IMR-90 (cell line): ENCODE results near the gene CALN1. TPM values are rescaled to one million over a fixed set of nuclear protein-coding genes. Genes with fewer than 3 reads are reported as not detected.

Experiments used
- ATAC-seq: fragments of 200-7000 bp; cut with Tn5 transposase; 2 replicates; pipeline ENCODE4 v1.9.1; 2020; ENCODE audit warnings: low read depth, mild to moderate bottlenecking, moderate library complexity
- BruUV-seq: library from RNA; stranded (reverse); fragments of 400-500 nt; replicated peaks from 2 replicates; lab custom pipeline; 2021; lab: Mats Ljungman, UMichigan
- CTCF ChIA-PET: fragments of 300-600 bp; formaldehyde crosslinking; extraction: SDS; loops from one replicate; lab custom pipeline; 2021; ENCODE audit warnings: antibody characterized with exemption; lab: Yijun Ruan, JAX
- POLR2A ChIA-PET: fragments of 300-600 bp; sonication (Branson Sonifier 250); formaldehyde crosslinking; loops from one replicate; lab custom pipeline; 2022; ENCODE audit warnings: antibody characterized with exemption; ENCODE audit not compliant: unreplicated experiment; lab: Charles Lee
- DNase-seq: peaks from one replicate; pipeline ENCODE4 v3.0.0; 2013
- H2AFZ ChIP-seq: replicated peaks from 2 replicates; pipeline ENCODE3; 2013; ENCODE audit warnings: low read length, mild to moderate bottlenecking; ENCODE audit not compliant: poor library complexity
- H2AK5ac ChIP-seq: 2 replicates; pipeline ENCODE4 v1.6.1; 2013; ENCODE audit warnings: low read depth, low read length, inconsistent platforms
- H2AK9ac ChIP-seq: replicated peaks from 2 replicates; pipeline ENCODE3; 2013; ENCODE audit warnings: mild to moderate bottlenecking, low read depth, low read length, moderate library complexity; ENCODE audit not compliant: poor library complexity
- H2BK120ac ChIP-seq: 2 replicates; pipeline ENCODE4 v1.6.1; 2013; ENCODE audit warnings: low read depth, low read length, inconsistent platforms
- H2BK15ac ChIP-seq: 3 replicates; pipeline ENCODE4 v1.6.1; 2013; ENCODE audit warnings: low read depth, low read length, inconsistent platforms
- H2BK20ac ChIP-seq: 2 replicates; pipeline ENCODE4 v1.6.1; 2013; ENCODE audit warnings: low read depth, mild to moderate bottlenecking, inconsistent platforms, low read length, moderate library complexity
- H2BK5ac ChIP-seq: 2 replicates; pipeline ENCODE4 v1.6.1; 2013; ENCODE audit warnings: mild to moderate bottlenecking, low read depth, low read length, inconsistent platforms; ENCODE audit not compliant: poor library complexity, severe bottlenecking
- H3K14ac ChIP-seq: replicated peaks from 2 replicates; pipeline ENCODE4 v1.6.1; 2013; ENCODE audit warnings: low read depth, low read length, inconsistent platforms
- H3K18ac ChIP-seq: 2 replicates; pipeline ENCODE4 v1.6.1; 2013; ENCODE audit warnings: low read depth, low read length, control low read depth
- H3K23ac ChIP-seq: 2 replicates; pipeline ENCODE4 v1.6.1; 2013; ENCODE audit warnings: low read depth, low read length, inconsistent platforms
- H3K27ac ChIP-seq: 2 replicates; pipeline ENCODE4 v1.5.1; 2013; ENCODE audit warnings: mild to moderate bottlenecking, control low read depth, low read length; ENCODE audit not compliant: insufficient read depth
- H3K27me3 ChIP-seq: 2 replicates; pipeline ENCODE4 v1.6.1; 2013; ENCODE audit warnings: low read length; ENCODE audit not compliant: control insufficient read depth, insufficient read depth
- H3K36me3 ChIP-seq: 2 replicates; pipeline ENCODE4 v1.6.1; 2013; ENCODE audit warnings: low read length, mixed read lengths; ENCODE audit not compliant: control insufficient read depth, insufficient read depth
- H3K4ac ChIP-seq: 2 replicates; pipeline ENCODE4 v1.6.1; 2013; ENCODE audit warnings: low read depth, low read length, inconsistent platforms
- H3K4me1 ChIP-seq: 2 replicates; pipeline ENCODE4 v1.6.1; 2013; ENCODE audit warnings: low read length, mixed read lengths; ENCODE audit not compliant: control insufficient read depth, insufficient read depth
- H3K4me2 ChIP-seq: 2 replicates; pipeline ENCODE4 v1.6.1; 2013; ENCODE audit warnings: low read depth, mild to moderate bottlenecking, control low read depth, low read length, moderate library complexity
- H3K4me3 ChIP-seq: 2 replicates; pipeline ENCODE4 v1.5.1; 2013; ENCODE audit warnings: low read depth, mild to moderate bottlenecking, control low read depth, low read length, moderate library complexity; ENCODE audit not compliant: insufficient read depth
- H3K56ac ChIP-seq: 2 replicates; pipeline ENCODE4 v1.6.1; 2013; ENCODE audit warnings: low read length, inconsistent platforms; ENCODE audit not compliant: insufficient read depth; ENCODE audit errors: extremely low read depth
- H3K79me1 ChIP-seq, 2 experiments: 2 replicates each; pipeline ENCODE4 v1.6.1; 2013; ENCODE audit warnings: low read length in 2 of 2, inconsistent platforms in 1 of 2, low read depth in 1 of 2
- H3K9ac ChIP-seq: 2 replicates; pipeline ENCODE4 v1.6.1; 2013; ENCODE audit warnings: low read depth, low read length, control low read depth
- H3K9me1 ChIP-seq: 2 replicates; pipeline ENCODE4 v1.6.1; 2013; ENCODE audit warnings: low read length, inconsistent platforms; ENCODE audit not compliant: insufficient read depth
- H3K9me3 ChIP-seq: 2 replicates; pipeline ENCODE4 v1.6.1; 2013; ENCODE audit warnings: low read length; ENCODE audit not compliant: control insufficient read depth, insufficient read depth
- H4K20me1 ChIP-seq: 2 replicates; pipeline ENCODE4 v1.6.1; 2013; ENCODE audit warnings: low read length, inconsistent platforms; ENCODE audit not compliant: insufficient read depth
- H4K5ac ChIP-seq: 2 replicates; pipeline ENCODE4 v1.6.1; 2013; ENCODE audit warnings: mild to moderate bottlenecking, low read depth, low read length, control low read depth
- H4K8ac ChIP-seq, 2 experiments: 2 replicates each; pipeline ENCODE4 v1.6.1; 2013; ENCODE audit warnings: low read depth in 2 of 2, low read length in 2 of 2, control low read depth in 1 of 2, inconsistent platforms in 1 of 2
- H4K91ac ChIP-seq: 2 replicates; pipeline ENCODE4 v1.6.1; 2013; ENCODE audit warnings: low read depth, low read length, inconsistent platforms; ENCODE audit not compliant: insufficient read depth
- BHLHE40 ChIP-seq: fragments of 150-350 bp; IDR thresholded peaks from 2 replicates; pipeline ENCODE4 v1.6.1; 2016; ENCODE audit warnings: mild to moderate bottlenecking, low read depth, low read length
- CEBPB ChIP-seq: IDR thresholded peaks from 2 replicates; pipeline ENCODE4 v1.6.1; 2012; ENCODE audit warnings: low read depth, low read length, improper control_type of control experiment
- CHD1 ChIP-seq: IDR thresholded peaks from 2 replicates; pipeline ENCODE4 v1.6.1; 2012; ENCODE audit warnings: low read depth, low read length, improper control_type of control experiment
- ELK1 ChIP-seq: fragments of 150-350 bp; IDR thresholded peaks from 2 replicates; pipeline ENCODE4 v1.6.1; 2016; ENCODE audit warnings: low read depth, mild to moderate bottlenecking, low read length, moderate library complexity, borderline replicate concordance
- FOS ChIP-seq: fragments of 150-350 bp; IDR thresholded peaks from 2 replicates; pipeline ENCODE4 v1.6.1; 2016; ENCODE audit warnings: low read depth, low read length
- MAFK ChIP-seq: IDR thresholded peaks from 2 replicates; pipeline ENCODE4 v1.6.1; 2012; ENCODE audit warnings: low read depth, low read length, improper control_type of control experiment
- MAZ ChIP-seq: IDR thresholded peaks from 2 replicates; pipeline ENCODE4 v1.6.1; 2012; ENCODE audit warnings: low read depth, mild to moderate bottlenecking, low read length, improper control_type of control experiment, moderate library complexity, borderline replicate concordance
- MXI1 ChIP-seq: IDR thresholded peaks from 2 replicates; pipeline ENCODE4 v1.6.1; 2012; ENCODE audit warnings: low read depth, mild to moderate bottlenecking, low read length, moderate library complexity, borderline replicate concordance
- NFE2L2 ChIP-seq: fragments of 150-350 bp; IDR thresholded peaks from 2 replicates; pipeline ENCODE4 v1.6.1; 2016; ENCODE audit warnings: low read depth, mild to moderate bottlenecking, low read length
- POLR2A ChIP-seq: IDR thresholded peaks from 2 replicates; pipeline ENCODE4 v1.6.1; 2012; ENCODE audit warnings: mild to moderate bottlenecking, low read depth, low read length
- RAD21 ChIP-seq: IDR thresholded peaks from 2 replicates; pipeline ENCODE4 v1.6.1; 2012; ENCODE audit warnings: low read length, improper control_type of control experiment
- RFX5 ChIP-seq: IDR thresholded peaks from 2 replicates; pipeline ENCODE4 v1.8.0; 2012; ENCODE audit warnings: low read depth, mild to moderate bottlenecking, low read length, moderate library complexity
- SMC3 ChIP-seq: fragments of 150-350 bp; IDR thresholded peaks from 2 replicates; pipeline ENCODE4 v1.6.1; 2016; ENCODE audit warnings: low read depth, mild to moderate bottlenecking, antibody characterized with exemption, low read length, moderate library complexity
- USF2 ChIP-seq: fragments of 150-350 bp; IDR thresholded peaks from 2 replicates; pipeline ENCODE4 v1.6.1; 2017; ENCODE audit warnings: mild to moderate bottlenecking, antibody characterized with exemption, low read length, low read depth
- WGBS, 2 experiments: methylation state at CpG; one replicate each; pipeline versions ENCODE4 v1.1.5 to v1.1.7; 2013; ENCODE audit warnings: missing lambda C conversion rate in 2 of 2; ENCODE audit not compliant: insufficient read length in 1 of 2; ENCODE audit errors: extremely low coverage in 2 of 2; 5-methylcytosine and 5-hydroxymethylcytosine counted together
- dilution Hi-C: fragments of 300-500 bp; cut with HindIII; formaldehyde crosslinking; loops from one replicate; pipeline ENCODE4 v1.14.3; 2018; ENCODE audit warnings: low sequenced_read_pairs; ENCODE audit not compliant: unreplicated experiment
- in situ Hi-C: fragments of 300-500 bp; cut with MboI; formaldehyde crosslinking; loops from 3 replicates; pipeline ENCODE4 v1.14.3; 2019; ENCODE audit warnings: low sequenced_read_pairs, inconsistent platforms, mixed read lengths
- intact Hi-C: fragments of 100-400 bp; cut with micrococcal nuclease; formaldehyde crosslinking; loops from 2 replicates; pipeline ENCODE4 v1.10.0; 2022
- polyA plus RNA-seq, 3 experiments: library from polyadenylated mRNA; depleted of rRNA; stranded (reverse); fragments of >200 nt; gene quantifications; 2 replicates each; pipeline ENCODE4 v1.2.3, GENCODE V29; 2012; ENCODE audit warnings: low replicate concordance in 1 of 3
- total RNA-seq: library from RNA; depleted of rRNA; stranded (reverse); fragments of >200 nt; gene quantifications from 2 replicates; pipeline ENCODE4 v1.2.3, GENCODE V29; 2012
- TF ChIP-seq, protein P1 (sequence below): conservative IDR thresholded peaks from 2 replicates; pipeline ENCODE4 v1.5.1; 2012; ENCODE audit warnings: mild to moderate bottlenecking, low read depth, low read length, improper control_type of control experiment

The CALN1 gene
- total and polyA plus RNA-seq, 2 of the 4 experiments (the other 2 are of a cell fraction) = not detected

DNA sequence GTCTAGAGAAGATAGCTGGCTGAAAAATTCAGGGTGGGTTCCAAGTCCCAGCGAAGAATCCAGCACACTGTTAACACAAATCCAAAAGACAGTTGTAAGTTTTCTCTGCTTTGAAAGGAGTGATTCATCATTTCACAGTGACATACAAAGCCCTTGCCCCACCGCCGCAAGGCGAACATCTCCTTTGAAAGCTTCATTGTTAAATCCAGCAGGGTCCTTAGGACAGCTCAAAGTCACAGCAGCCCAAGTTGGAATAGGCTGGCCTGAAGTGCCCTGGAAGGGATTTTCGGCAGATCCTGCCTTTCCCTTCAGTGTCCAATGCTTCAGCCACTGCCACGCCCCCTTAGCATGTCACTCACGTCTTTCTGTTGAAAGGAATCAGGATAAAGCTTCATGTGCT lies 526.1 kb downstream of the CALN1 start:
- H3K9me1 ChIP-seq = no peaks in the 10 kb centered on the region
- H3K18ac ChIP-seq = no peak overlapping the region
- no peak overlapping the region for H3K4ac ChIP-seq
- POLR2A ChIA-PET = no interaction called here
- in situ Hi-C loops (no loop called here), dilution Hi-C loops (no loop called here), intact Hi-C loops (no loop called here)
- H3K23ac ChIP-seq = no peak overlapping the region
- no peak overlapping the region for H3K4me2 ChIP-seq
- H3K4me3 ChIP-seq = no peak overlapping the region
- H3K14ac ChIP-seq = no peak overlapping the region
- no peaks in the 10 kb centered on the region for H3K36me3 ChIP-seq
- ATAC-seq (no peak), DNase-seq (no peak)
- no TSS peak for BruUV-seq
- CTCF ChIA-PET = no interaction called here
- H2BK15ac ChIP-seq = no peak overlapping the region
- no peak overlapping the region for H3K56ac ChIP-seq
- H4K20me1 ChIP-seq = no peaks in the 10 kb centered on the region
- peaks cover 29% of the 10 kb centered on the region for H3K9me3 ChIP-seq
- H2AK9ac ChIP-seq = no peak overlapping the region
- H4K8ac ChIP-seq = no peak overlapping the region
- 20% methylated on average over 5 of the region's 7 CpGs; no CpG with 5 or more reads in 1 of the 2 experiments for WGBS, 2 experiments
- H4K5ac ChIP-seq = no peak overlapping the region
- H2AK5ac ChIP-seq = no peak overlapping the region
- H2BK20ac ChIP-seq = no peak overlapping the region
- no peak overlapping the region for H4K91ac ChIP-seq
- H3K4me1 ChIP-seq = no peaks in the 10 kb centered on the region
- H3K9ac ChIP-seq = no peak overlapping the region
- no peak overlapping the region for H3K27ac ChIP-seq
- no peak overlapping the region for H2AFZ ChIP-seq
- H3K79me1 ChIP-seq = no peaks in the 10 kb centered on the region
- no peak overlapping the region for H2BK5ac ChIP-seq
- no peaks in the 10 kb centered on the region for H3K27me3 ChIP-seq
- H2BK120ac ChIP-seq = no peak overlapping the region
- TF ChIP-seq MAFK (no peak), NFE2L2 (no peak), BHLHE40 (no peak), CEBPB (no peak), POLR2A (no peak), CHD1 (no peak), MXI1 (no peak), FOS (no peak), MAZ (no peak), USF2 (no peak), ELK1 (no peak), RAD21 (no peak), RFX5 (no peak), SMC3 (no peak)
- TF ChIP-seq, protein P1, sequence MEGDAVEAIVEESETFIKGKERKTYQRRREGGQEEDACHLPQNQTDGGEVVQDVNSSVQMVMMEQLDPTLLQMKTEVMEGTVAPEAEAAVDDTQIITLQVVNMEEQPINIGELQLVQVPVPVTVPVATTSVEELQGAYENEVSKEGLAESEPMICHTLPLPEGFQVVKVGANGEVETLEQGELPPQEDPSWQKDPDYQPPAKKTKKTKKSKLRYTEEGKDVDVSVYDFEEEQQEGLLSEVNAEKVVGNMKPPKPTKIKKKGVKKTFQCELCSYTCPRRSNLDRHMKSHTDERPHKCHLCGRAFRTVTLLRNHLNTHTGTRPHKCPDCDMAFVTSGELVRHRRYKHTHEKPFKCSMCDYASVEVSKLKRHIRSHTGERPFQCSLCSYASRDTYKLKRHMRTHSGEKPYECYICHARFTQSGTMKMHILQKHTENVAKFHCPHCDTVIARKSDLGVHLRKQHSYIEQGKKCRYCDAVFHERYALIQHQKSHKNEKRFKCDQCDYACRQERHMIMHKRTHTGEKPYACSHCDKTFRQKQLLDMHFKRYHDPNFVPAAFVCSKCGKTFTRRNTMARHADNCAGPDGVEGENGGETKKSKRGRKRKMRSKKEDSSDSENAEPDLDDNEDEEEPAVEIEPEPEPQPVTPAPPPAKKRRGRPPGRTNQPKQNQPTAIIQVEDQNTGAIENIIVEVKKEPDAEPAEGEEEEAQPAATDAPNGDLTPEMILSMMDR = no peak
